H9 (cell line): ENCODE measurements around the gene CADM1. TPM values are rescaled to one million over a fixed set of nuclear protein-coding genes. Genes with fewer than 3 reads are reported as not detected.

Experiments used
- DNase-seq: peaks from one replicate; pipeline ENCODE4 v3.0.0-alpha.2; 2017
- H2AFZ ChIP-seq: one replicate; pipeline ENCODE4 v1.6.1; 2013; ENCODE audit warnings: mild to moderate bottlenecking, low read length, control low read depth, moderate library complexity
- H2AK5ac ChIP-seq: 2 replicates; pipeline ENCODE4 v1.6.1; 2013; ENCODE audit warnings: low read length, control low read depth, mixed read lengths; ENCODE audit not compliant: insufficient read length
- H2BK120ac ChIP-seq: one replicate; pipeline ENCODE4 v1.6.1; 2013; ENCODE audit warnings: low read depth, mild to moderate bottlenecking, low read length, control low read depth, inconsistent platforms; ENCODE audit not compliant: poor library complexity, severe bottlenecking
- H2BK12ac ChIP-seq: 2 replicates; pipeline ENCODE4 v1.6.1; 2013; ENCODE audit warnings: low read length, control low read depth, mixed read lengths, low read depth; ENCODE audit not compliant: insufficient read length
- H2BK15ac ChIP-seq: 2 replicates; pipeline ENCODE4 v1.6.1; 2013; ENCODE audit warnings: low read depth, low read length, control low read depth
- H2BK20ac ChIP-seq: one replicate; pipeline ENCODE4 v1.6.1; 2013; ENCODE audit warnings: low read depth, mild to moderate bottlenecking, low read length, control low read depth, inconsistent platforms; ENCODE audit not compliant: poor library complexity, severe bottlenecking
- H2BK5ac ChIP-seq: 2 replicates; pipeline ENCODE4 v1.6.1; 2013; ENCODE audit warnings: low read length, control low read depth, mixed read lengths; ENCODE audit not compliant: insufficient read length
- H3K14ac ChIP-seq: 2 replicates; pipeline ENCODE4 v1.6.1; 2013; ENCODE audit warnings: low read length, control low read depth; ENCODE audit not compliant: insufficient read depth
- H3K18ac ChIP-seq: 2 replicates; pipeline ENCODE4 v1.6.1; 2013; ENCODE audit warnings: low read depth, mild to moderate bottlenecking, mixed read lengths, low read length, control low read depth; ENCODE audit not compliant: insufficient read length
- H3K23ac ChIP-seq: 2 replicates; pipeline ENCODE4 v1.6.1; 2013; ENCODE audit warnings: low read length, control low read depth, mixed read lengths, low read depth; ENCODE audit not compliant: insufficient read length
- H3K23me2 ChIP-seq: 2 replicates; pipeline ENCODE4 v1.6.1; 2013; ENCODE audit warnings: low read depth, mild to moderate bottlenecking, mixed read lengths, low read length, control low read depth; ENCODE audit not compliant: insufficient read length, poor library complexity, severe bottlenecking
- H3K27ac ChIP-seq: 2 replicates; pipeline ENCODE4 v1.5.1; 2013; ENCODE audit warnings: low read length, control low read depth, mixed read lengths, low read depth; ENCODE audit not compliant: insufficient read length
- H3K27me3 ChIP-seq: 2 replicates; pipeline ENCODE4 v1.6.1; 2013; ENCODE audit warnings: low read length, control low read depth, inconsistent platforms; ENCODE audit not compliant: insufficient read depth
- H3K4ac ChIP-seq: 2 replicates; pipeline ENCODE4 v1.6.1; 2013; ENCODE audit warnings: low read depth, mild to moderate bottlenecking, control low read depth, inconsistent platforms, low read length, moderate library complexity
- H3K4me1 ChIP-seq: 2 replicates; pipeline ENCODE4 v1.6.1; 2013; ENCODE audit warnings: low read length, control low read depth, inconsistent platforms; ENCODE audit not compliant: insufficient read depth
- H3K4me2 ChIP-seq: 2 replicates; pipeline ENCODE4 v1.6.1; 2013; ENCODE audit warnings: low read length, control low read depth, mixed read lengths; ENCODE audit not compliant: insufficient read length, insufficient read depth
- H3K56ac ChIP-seq: 2 replicates; pipeline ENCODE4 v1.6.1; 2013; ENCODE audit warnings: low read depth, mild to moderate bottlenecking, mixed read lengths, low read length, control low read depth; ENCODE audit not compliant: insufficient read length
- H3K79me1 ChIP-seq: 2 replicates; pipeline ENCODE4 v1.6.1; 2013; ENCODE audit warnings: low read depth, mild to moderate bottlenecking, moderate library complexity, low read length, control low read depth, inconsistent platforms; ENCODE audit not compliant: insufficient read depth, poor library complexity, severe bottlenecking
- H3K79me2 ChIP-seq: 2 replicates; pipeline ENCODE4 v1.6.1; 2013; ENCODE audit warnings: low read length, control low read depth, inconsistent platforms; ENCODE audit not compliant: insufficient read depth
- H3K9ac ChIP-seq: 2 replicates; pipeline ENCODE4 v1.6.1; 2013; ENCODE audit warnings: low read length, control low read depth, mixed read lengths; ENCODE audit not compliant: insufficient read length; ENCODE audit errors: extremely low read depth
- H3K9me3 ChIP-seq: one replicate; pipeline ENCODE4 v1.6.1; 2013; ENCODE audit warnings: low read depth, low read length, inconsistent platforms; ENCODE audit not compliant: control insufficient read depth
- H3T11ph ChIP-seq: one replicate; pipeline ENCODE4 v1.6.1; 2013; ENCODE audit warnings: mild to moderate bottlenecking, low read length, control low read depth, inconsistent platforms
- H4K20me1 ChIP-seq: one replicate; pipeline ENCODE4 v1.6.1; 2013; ENCODE audit not compliant: control insufficient read depth, insufficient read length, insufficient read depth
- H4K5ac ChIP-seq: 2 replicates; pipeline ENCODE4 v1.6.1; 2013; ENCODE audit warnings: low read depth, mild to moderate bottlenecking, mixed read lengths, low read length, control low read depth; ENCODE audit not compliant: insufficient read length
- H4K8ac ChIP-seq: replicated peaks from 2 replicates; pipeline ENCODE4 v1.6.1; 2013; ENCODE audit warnings: low read length, control low read depth, mixed read lengths, low read depth; ENCODE audit not compliant: insufficient read length
- H4K91ac ChIP-seq: 2 replicates; pipeline ENCODE4 v1.6.1; 2013; ENCODE audit warnings: low read depth, mild to moderate bottlenecking, moderate library complexity, mixed read lengths, low read length, control low read depth; ENCODE audit not compliant: insufficient read length
- H3K27ac Mint-ChIP-seq, 3 experiments: 2 replicates in 2 of 3; 3 replicates in 1 of 3; pipeline ENCODE4 v1.8.0; 2020 to 2021; ENCODE audit warnings: mixed read lengths in 3 of 3, mild to moderate bottlenecking in 1 of 3, moderate library complexity in 1 of 3
- H3K27me3 Mint-ChIP-seq: 2 replicates; pipeline ENCODE4 v1.8.0; 2021; ENCODE audit warnings: low read depth, mild to moderate bottlenecking, moderate library complexity, mixed read lengths
- H3K36me3 Mint-ChIP-seq, 3 experiments: 2 replicates in 2 of 3; 3 replicates in 1 of 3; pipeline ENCODE4 v1.8.0; 2020 to 2021; ENCODE audit warnings: low read depth in 3 of 3, mixed read lengths in 3 of 3; ENCODE audit not compliant: insufficient read depth in 1 of 3
- H3K4me1 Mint-ChIP-seq, 2 experiments: 2 replicates each; pipeline ENCODE4 v1.8.0; 2020; ENCODE audit warnings: mixed read lengths in 2 of 2
- H3K4me3 Mint-ChIP-seq, 2 experiments: 2 replicates in 1 of 2; 3 replicates in 1 of 2; pipeline ENCODE4 v1.8.0; 2020 to 2021; ENCODE audit warnings: mild to moderate bottlenecking in 2 of 2, mixed read lengths in 2 of 2, moderate library complexity in 1 of 2
- H3K9me3 Mint-ChIP-seq, 2 experiments: 2 replicates in 1 of 2; 3 replicates in 1 of 2; pipeline ENCODE4 v1.8.0; 2020; ENCODE audit warnings: mild to moderate bottlenecking in 2 of 2, mixed read lengths in 2 of 2, moderate library complexity in 1 of 2
- CTCF ChIP-seq: fragments of 200-600 bp; sonication (generic); conservative IDR thresholded peaks from 3 replicates; pipeline ENCODE4 v1.8.0; 2021; ENCODE audit warnings: antibody characterized with exemption, mild to moderate bottlenecking
- WGBS: extraction: QIAGEN DNeasy Blood & Tissue Kit; methylation state at CpG from one replicate; pipeline ENCODE4 v1.1.7; 2013; ENCODE audit warnings: missing lambda C conversion rate, low lambda C conversion rate, mixed read lengths; ENCODE audit not compliant: insufficient read length; ENCODE audit errors: extremely low coverage; 5-methylcytosine and 5-hydroxymethylcytosine counted together
- total RNA-seq: library from RNA; stranded (reverse); gene quantifications from 2 replicates; pipeline ENCODE4 v1.2.1, GENCODE V29; 2021

Gene CADM1
- total RNA-seq, 1 experiment from 2014 or later = 11.9 TPM

DNA sequence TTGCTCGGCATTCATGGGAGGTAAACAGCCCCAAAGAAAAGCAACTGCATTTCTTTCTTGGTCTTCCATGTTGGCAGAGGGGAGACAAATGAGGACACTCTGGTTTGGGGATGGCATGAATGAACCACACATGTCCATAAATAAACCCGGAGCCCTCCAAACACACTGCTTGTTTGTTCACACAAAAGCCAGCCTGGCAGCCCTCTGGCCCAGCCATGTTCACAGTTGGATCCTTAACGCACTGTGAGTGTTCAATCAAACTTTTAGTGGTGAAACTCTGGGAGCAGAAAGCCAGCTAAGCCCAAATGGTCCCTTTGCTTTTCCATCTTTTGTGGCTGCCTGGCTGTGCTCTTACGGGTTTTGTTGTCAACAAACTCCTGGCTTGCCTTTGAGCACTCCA lies 336.8 kb downstream of the CADM1 start:
- DNase-seq = no peak
- Histone ChIP-seq H3K4ac (no peak overlapping the region), H2BK15ac (no peak overlapping the region), H2AFZ (no peak overlapping the region), H2BK5ac (no peak overlapping the region), H3K9ac (no peak overlapping the region), H3K4me1 (peaks cover 10% of the 10 kb centered on the region), H3K27ac (no peak overlapping the region), H2BK120ac (no peak overlapping the region), H4K8ac (no peak overlapping the region), H2BK12ac (no peak overlapping the region), H4K20me1 (no peaks in the 10 kb centered on the region), H3K56ac (no peak overlapping the region), H4K5ac (no peak overlapping the region), H3K18ac (no peak overlapping the region), H3K9me3 (no peaks in the 10 kb centered on the region), H3T11ph (no peak overlapping the region), H3K23me2 (no peaks in the 10 kb centered on the region), H3K4me2 (no peak overlapping the region), H2AK5ac (no peak overlapping the region), H3K27me3 (no peaks in the 10 kb centered on the region), H3K79me2 (no peaks in the 10 kb centered on the region), H3K23ac (no peak overlapping the region), H3K79me1 (no peaks in the 10 kb centered on the region), H2BK20ac (no peak overlapping the region), H4K91ac (no peak overlapping the region), H3K14ac (no peak overlapping the region)
- Mint-ChIP-seq H3K4me3 (no peak overlapping the region), H3K4me1 (peaks cover 50 to 53% of the 10 kb centered on the region in 2 experiments), H3K36me3 (no peaks in the 10 kb centered on the region), H3K27ac (no peak overlapping the region), H3K27me3 (peaks cover 14% of the 10 kb centered on the region), H3K9me3 (no peaks in the 10 kb centered on the region)
- no CpG with 5 or more reads among the region's 4 CpGs for WGBS
- no peak for TF ChIP-seq CTCF
